GM12865 (cell line): ENCODE data around the gene PPP2R3A.

ENCODE experiments used
- DNase-seq: peaks from one replicate; pipeline ENCODE4 v3.0.0; 2010; ENCODE audit warnings: low read depth
- H3K4me3 ChIP-seq: 2 replicates; pipeline ENCODE4 v1.5.1; 2011; ENCODE audit warnings: mild to moderate bottlenecking, low read depth, low read length, control low read depth
- CTCF ChIP-seq: IDR thresholded peaks from 2 replicates; pipeline ENCODE4 v1.5.1; 2011; ENCODE audit warnings: low read length, control low read depth, low read depth, inconsistent platforms; ENCODE audit not compliant: insufficient read depth; ENCODE audit errors: missing control alignments

The PPP2R3A gene

GRCh38 chr3:135994708-135995337, 29.3 kb downstream of the PPP2R3A start:
- TF ChIP-seq CTCF = no peak
- H3K4me3 ChIP-seq = no peak overlapping the region
- no peak for DNase-seq

DNA sequence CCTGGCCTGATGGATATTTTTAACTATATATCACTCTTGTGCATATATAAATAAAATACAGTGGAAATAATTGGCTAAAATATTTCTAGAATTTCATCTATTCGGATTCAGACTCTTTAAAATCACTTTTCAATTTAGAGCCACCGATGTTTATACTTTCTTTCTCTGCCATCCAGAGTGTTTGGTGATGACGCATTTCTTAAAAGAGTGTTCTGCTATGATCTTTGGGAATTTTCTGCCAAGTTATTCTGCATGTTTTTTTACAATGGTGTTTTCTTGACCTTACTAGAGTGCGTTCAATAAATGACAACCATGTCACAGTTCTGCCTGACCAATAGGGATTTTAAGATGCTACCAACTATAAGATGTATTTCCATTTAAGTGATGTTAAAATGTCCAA, 30.2 kb downstream of the PPP2R3A start:
- DNase-seq = no peak
- no peak for TF ChIP-seq CTCF
- no peak overlapping the region for H3K4me3 ChIP-seq

DNA sequence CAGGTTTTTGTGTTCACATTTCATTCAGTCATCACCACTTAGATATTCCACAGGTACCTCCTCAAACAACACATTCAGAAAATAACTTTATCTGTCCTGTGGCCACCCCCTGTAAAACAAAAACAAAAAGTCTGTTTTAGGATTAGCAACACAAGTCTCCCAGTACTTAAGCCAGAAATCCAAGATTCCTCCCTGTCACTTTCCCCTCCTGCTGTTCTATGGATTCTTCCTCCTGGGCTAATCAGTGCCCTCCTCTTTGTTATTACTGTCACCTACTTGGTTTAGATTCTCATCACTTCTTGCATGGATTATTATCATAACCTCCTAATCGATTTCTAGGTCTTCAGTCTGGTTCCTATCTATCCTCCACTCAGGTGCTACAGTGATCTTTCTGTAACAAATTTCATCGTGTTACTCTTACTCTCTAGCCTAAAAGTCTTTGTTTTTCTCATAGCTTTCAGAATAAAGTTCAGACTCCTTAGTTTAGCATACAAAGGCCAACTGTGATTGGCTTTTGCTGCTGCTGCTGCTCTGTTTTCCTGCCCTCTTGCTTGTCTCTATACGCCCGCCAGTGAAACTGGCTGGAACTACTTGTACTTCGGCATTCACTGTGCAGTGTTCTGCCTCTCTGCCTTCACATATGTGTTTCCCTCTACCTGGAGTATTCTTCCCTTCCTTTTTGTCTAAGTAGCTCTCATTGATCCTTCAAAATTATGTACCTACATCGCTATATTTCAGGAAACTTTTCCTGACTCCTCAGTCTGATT, 32.2 kb downstream of the PPP2R3A start:
- DNase-seq = no peak
- TF ChIP-seq CTCF = no peak
- no peak overlapping the region for H3K4me3 ChIP-seq

GRCh38 chr3:136008221-136008620, 42.7 kb downstream of the PPP2R3A start:
- no peak overlapping the region for H3K4me3 ChIP-seq
- DNase-seq = no peak
- TF ChIP-seq CTCF = no peak

GRCh38 chr3:136008732-136009470, 43.4 kb downstream of the PPP2R3A start:
- DNase-seq = no peak
- no peak for TF ChIP-seq CTCF
- no peak overlapping the region for H3K4me3 ChIP-seq

- no peak overlapping the region for H3K4me3 ChIP-seq
- DNase-seq = no peak
- no peak for TF ChIP-seq CTCF
Observed at GRCh38 chr3:136018876-136019275, 53.3 kb downstream of the PPP2R3A start.
